AG09309 (cell line): ENCODE results near the gene USP40.

ENCODE experiments used
- DNase-seq: peaks from one replicate; pipeline ENCODE4 v3.0.0-alpha.2; 2010; ENCODE audit warnings: low read depth
- H3K4me3 ChIP-seq: 2 replicates; pipeline ENCODE4 v1.5.1; 2011; ENCODE audit warnings: mild to moderate bottlenecking, low read depth, low read length, moderate library complexity; ENCODE audit not compliant: control insufficient read depth
- CTCF ChIP-seq: IDR thresholded peaks from 2 replicates; pipeline ENCODE4 v1.5.1; 2011; ENCODE audit warnings: mild to moderate bottlenecking, low read depth, low read length, inconsistent platforms; ENCODE audit not compliant: insufficient read depth, control insufficient read depth; ENCODE audit errors: missing control alignments

The USP40 gene

DNA sequence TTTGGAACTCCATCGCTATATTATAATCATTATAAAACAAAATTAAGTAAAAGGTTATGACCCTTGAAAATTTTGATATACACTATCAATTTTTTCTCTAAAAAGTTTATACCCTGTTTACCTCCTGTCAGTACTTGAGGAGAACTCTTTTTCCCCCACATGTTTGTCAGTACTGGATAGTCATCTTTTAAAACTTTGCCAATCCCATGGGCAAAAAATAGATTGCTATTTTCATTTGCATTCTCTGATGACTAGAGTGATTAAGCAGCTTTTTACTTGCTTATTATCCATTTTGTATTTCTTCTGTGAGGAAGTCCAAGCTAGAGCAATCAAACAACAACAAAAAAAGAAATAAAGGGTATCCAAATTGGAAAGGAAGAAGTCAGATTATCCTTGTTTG lies 135.9 kb downstream of the USP40 start:
- no peak overlapping the region for H3K4me3 ChIP-seq
- TF ChIP-seq CTCF = no peak
- no peak for DNase-seq

- no peak for TF ChIP-seq CTCF
- no peak overlapping the region for H3K4me3 ChIP-seq
- peak; percentile 33 for DNase-seq
These were observed 136.5 kb downstream of the USP40 start for GRCh38 chr2:233430081-233430480.

DNA sequence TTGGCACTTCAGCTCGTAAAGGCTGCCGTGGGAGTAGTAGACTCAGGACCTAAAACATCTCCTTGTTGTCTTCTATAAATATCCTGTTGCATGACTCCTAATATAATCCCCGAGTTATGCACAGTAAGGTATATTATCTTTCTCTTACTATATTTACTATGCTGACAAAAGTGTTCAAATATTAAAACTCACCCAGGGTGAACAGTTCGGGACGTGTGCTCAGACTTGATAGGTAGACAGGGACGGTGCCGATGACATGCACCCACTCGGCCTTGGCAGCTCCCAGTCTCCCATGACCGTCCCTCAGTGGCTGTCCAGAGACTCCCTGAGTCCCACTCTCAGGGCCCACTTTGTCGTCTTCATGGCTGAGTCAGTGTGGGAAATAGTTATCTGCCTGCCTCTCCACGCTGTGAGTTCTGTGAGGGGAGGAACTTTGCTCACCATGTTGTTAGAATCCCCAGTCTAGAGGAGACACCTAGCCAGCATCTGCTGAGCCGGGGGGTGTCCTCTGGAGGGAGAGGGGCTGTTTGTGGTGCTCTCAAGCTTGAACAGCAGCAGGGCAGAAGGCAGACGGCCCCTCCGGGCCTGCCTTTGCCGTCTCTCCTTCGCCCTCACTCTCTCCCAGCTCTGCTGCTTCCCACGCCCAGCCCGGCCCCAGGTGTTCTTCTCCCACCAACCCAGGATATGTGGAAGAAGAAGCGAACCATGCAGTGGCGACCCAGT lies 137.2 kb downstream of the USP40 start:
- no peak for DNase-seq
- TF ChIP-seq CTCF = no peak
- H3K4me3 ChIP-seq = no peak overlapping the region

DNA sequence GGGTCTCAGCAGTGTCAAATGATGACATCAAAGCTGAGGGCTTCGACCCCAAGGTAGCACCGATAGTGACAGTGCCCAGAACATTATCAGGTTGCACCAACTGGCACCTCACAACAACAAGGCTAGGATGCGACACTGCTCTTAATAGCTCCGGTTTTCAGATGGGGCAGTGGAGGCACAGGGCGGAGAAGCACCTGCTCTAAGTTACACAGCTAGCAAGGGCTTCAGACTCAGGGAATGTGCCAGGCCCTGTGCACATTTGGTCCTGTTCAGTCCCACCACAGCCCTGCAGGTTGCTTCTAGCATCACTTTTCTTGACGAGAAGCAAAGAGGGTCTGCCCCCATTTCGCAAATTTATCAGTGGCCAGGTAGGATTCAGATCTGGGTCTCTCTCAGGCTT lies 138.1 kb downstream of the USP40 start:
- no peak for DNase-seq
- no peak overlapping the region for H3K4me3 ChIP-seq
- no peak for TF ChIP-seq CTCF

- no peak overlapping the region for H3K4me3 ChIP-seq
- no peak for DNase-seq
- TF ChIP-seq CTCF = no peak
These were observed 138.6 kb downstream of the USP40 start for GRCh38 chr2:233428008-233428407.

GRCh38 chr2:233426619-233427342 lies 139.8 kb downstream of the USP40 start:
- H3K4me3 ChIP-seq = no peak overlapping the region

More at GRCh38 chr2:233426619-233427342, 139.8 kb downstream of the USP40 start:
- no peak for TF ChIP-seq CTCF
- no peak for DNase-seq
